ENCODE results near the gene ZSWIM7. TPM values are rescaled to one million over a fixed set of nuclear protein-coding genes. Genes with fewer than 3 reads are reported as not detected.
"Not testable (repeated sequence)": the region's sequence is repeated elsewhere in the genome, so short reads cannot be mapped to it uniquely, and the experiment has no call there.

Gene ZSWIM7
- total RNA-seq, 1 experiment from 2014 or later: 19.1 TPM

- H3K79me2 ChIP-seq (ENCODE audit: low read depth): peaks cover 27% of the 10 kb centered on the region
- no peak for DNase-seq
- intact Hi-C loops (cut with micrococcal nuclease; ENCODE audit: unreplicated experiment): loop anchor here (5.0 kb wide), 1 partner anchor 149 kb away; no protein-coding TSS in a partner anchor
Measured at GRCh38 chr17:15996322-15996721, 3.2 kb downstream of the ZSWIM7 start.

GRCh38 chr17:15981646-15982580, 17.6 kb downstream of the ZSWIM7 start:
- H3K4me3 ChIP-seq: no peak overlapping the region; the same call in 1 of the 2 replicates
- no peaks in the 10 kb centered on the region for H3K9me2 ChIP-seq (ENCODE audit: insufficient read depth)
- peak overlapping the region; percentile 93 for H3K27ac ChIP-seq
- peak overlapping the region; percentile 69 for H3K4me2 ChIP-seq
- BruUV-seq (replicated peaks): no TSS peak
- peak; percentile 35 to 79 for DNase-seq
- peaks cover 42% of the 10 kb centered on the region for H3K4me1 ChIP-seq (replicated peaks; ENCODE audit: insufficient read depth)
- ChIA-PET CTCF (interaction anchor here (0.8 kb wide), 1 partner anchor 152 kb away, joined by 6 read pairs; no protein-coding TSS in a partner anchor), POLR2A (ENCODE audit: unreplicated experiment) (interaction anchor here (0.6 kb wide), 1 partner anchor 18 kb away, joined by 5 read pairs; the partner anchor contains the start of genes TTC19 and ZSWIM7)
- H3F3A ChIP-seq (ENCODE audit: insufficient read depth, low read depth): peaks cover 54% of the 10 kb centered on the region
- H3K27me3 ChIP-seq (ENCODE audit: insufficient read depth, low read depth): no peaks in the 10 kb centered on the region
- no peaks in the 10 kb centered on the region for H4K20me1 ChIP-seq (ENCODE audit: insufficient read depth)
- intact Hi-C loops (cut with micrococcal nuclease; ENCODE audit: unreplicated experiment): loop anchor here (1.0 to 2.0 kb wide), 5 partner anchors 15 to 89 kb away; no protein-coding TSS in a partner anchor
- no peak overlapping the region for H2AFZ ChIP-seq
- H3K36me3 ChIP-seq (ENCODE audit: low read depth): peaks cover 7% of the 10 kb centered on the region; the same call in 1 of the 2 replicates
- H3K79me2 ChIP-seq (ENCODE audit: low read depth): peaks cover 33% of the 10 kb centered on the region; the same call in 1 of the 2 replicates
- no peaks in the 10 kb centered on the region for H3K9me3 ChIP-seq (ENCODE audit: insufficient read depth, low read depth)
- no peak for TF ChIP-seq EZH2 (IDR thresholded peaks at IDR 0.05; ENCODE audit: low read depth)
- TF ChIP-seq CTCF (conservative IDR thresholded peaks at IDR 0.05): no peak

More at GRCh38 chr17:15996322-15996721, 3.2 kb downstream of the ZSWIM7 start:
- no peak for TF ChIP-seq EZH2 (IDR thresholded peaks at IDR 0.05; ENCODE audit: low read depth)
- TF ChIP-seq CTCF (conservative IDR thresholded peaks at IDR 0.05): no peak
- no peaks in the 10 kb centered on the region for H3K9me2 ChIP-seq (ENCODE audit: insufficient read depth)
- no peaks in the 10 kb centered on the region; the same call in 1 of the 2 replicates for H3K9me3 ChIP-seq (ENCODE audit: insufficient read depth, low read depth)
- H3F3A ChIP-seq (ENCODE audit: insufficient read depth, low read depth): peaks cover 20% of the 10 kb centered on the region
- no peak overlapping the region for H3K4me3 ChIP-seq
- H3K36me3 ChIP-seq (ENCODE audit: low read depth): peaks cover 3% of the 10 kb centered on the region
- peaks cover 15% of the 10 kb centered on the region for H3K4me1 ChIP-seq (replicated peaks; ENCODE audit: insufficient read depth)
- ChIA-PET POLR2A (ENCODE audit: unreplicated experiment) (no interaction called here), CTCF (interaction anchor here (0.6 kb wide), 1 partner anchor 67 kb away, joined by 4 read pairs; no protein-coding TSS in a partner anchor)
- BruUV-seq (replicated peaks): no TSS peak
- H3K4me2 ChIP-seq: no peak overlapping the region
- H3K27ac ChIP-seq: no peak overlapping the region
- no peak overlapping the region for H2AFZ ChIP-seq
- H3K27me3 ChIP-seq (ENCODE audit: insufficient read depth, low read depth): no peaks in the 10 kb centered on the region
- H4K20me1 ChIP-seq (ENCODE audit: insufficient read depth): peaks cover 8% of the 10 kb centered on the region; the same call in 1 of the 2 replicates

- no peak overlapping the region for H2AFZ ChIP-seq
- CTCF ChIA-PET: interaction anchor here (0.8 kb wide), 1 partner anchor 153 kb away, joined by 6 read pairs; no protein-coding TSS in a partner anchor
- H3K36me3 ChIP-seq (ENCODE audit: low read depth): peaks cover 12% of the 10 kb centered on the region; the same call in 1 of the 2 replicates
- TF ChIP-seq EZH2 (IDR thresholded peaks at IDR 0.05; ENCODE audit: low read depth): no peak
- TF ChIP-seq CTCF (conservative IDR thresholded peaks at IDR 0.05): no peak
- H3K9me2 ChIP-seq (ENCODE audit: insufficient read depth): no peaks in the 10 kb centered on the region
- peak overlapping the region; percentile 69 for H3K4me2 ChIP-seq
- peaks cover 50% of the 10 kb centered on the region for H3F3A ChIP-seq (ENCODE audit: insufficient read depth, low read depth)
- peak overlapping the region; percentile 10; the same call in 1 of the 2 replicates for H3K4me3 ChIP-seq
- no peaks in the 10 kb centered on the region for H4K20me1 ChIP-seq (ENCODE audit: insufficient read depth)
- no peaks in the 10 kb centered on the region for H3K27me3 ChIP-seq (ENCODE audit: insufficient read depth, low read depth)
- peak overlapping the region; percentile 93 for H3K27ac ChIP-seq
- no TSS peak for BruUV-seq (replicated peaks)
- intact Hi-C loops (cut with micrococcal nuclease; ENCODE audit: unreplicated experiment): loop anchor here (1.0 kb wide), 2 partner anchors 17 to 33 kb away; no protein-coding TSS in a partner anchor
- POLR2A ChIA-PET (ENCODE audit: unreplicated experiment): no interaction called here
- no peaks in the 10 kb centered on the region for H3K9me3 ChIP-seq (ENCODE audit: insufficient read depth, low read depth)
- H3K4me1 ChIP-seq (replicated peaks; ENCODE audit: insufficient read depth): peaks cover 42% of the 10 kb centered on the region
- peak in 1 of 2 experiments; percentile 93 for DNase-seq
- peaks cover 40% of the 10 kb centered on the region for H3K79me2 ChIP-seq (ENCODE audit: low read depth)
Measured at GRCh38 chr17:15981208-15981607, 18.3 kb downstream of the ZSWIM7 start.

- H3K4me2 ChIP-seq; H2AFZ ChIP-seq; H4K20me1 ChIP-seq (ENCODE audit: insufficient read depth); intact Hi-C loops (cut with micrococcal nuclease; ENCODE audit: unreplicated experiment); H3K9me2 ChIP-seq (ENCODE audit: insufficient read depth); H3K9me3 ChIP-seq (ENCODE audit: insufficient read depth, low read depth); H3K36me3 ChIP-seq (ENCODE audit: low read depth); CTCF ChIA-PET; DNase-seq; H3K4me3 ChIP-seq; POLR2A ChIA-PET (ENCODE audit: unreplicated experiment); H3K27ac ChIP-seq; H3K27me3 ChIP-seq (ENCODE audit: insufficient read depth, low read depth); BruUV-seq (replicated peaks): not testable (repeated sequence)
- peaks cover 42% of the 10 kb centered on the region for H3K4me1 ChIP-seq (replicated peaks; ENCODE audit: insufficient read depth)
- H3F3A ChIP-seq (ENCODE audit: insufficient read depth, low read depth): peaks cover 43% of the 10 kb centered on the region
- peaks cover 51% of the 10 kb centered on the region for H3K79me2 ChIP-seq (ENCODE audit: low read depth)
Measured at GRCh38 chr17:15979013-15979412, 20.5 kb downstream of the ZSWIM7 start.
